Left cardiac atrium (tissue), 4 donors: Measurements from ENCODE around the gene NDUFA3. TPM values are rescaled to one million over a fixed set of nuclear protein-coding genes. Genes with fewer than 3 reads are reported as not detected.

Source experiments
- ATAC-seq, 2 donors: fragments of 200-7000 bp; cut with Tn5 transposase; one replicate each; pipeline ENCODE4 v1.9.1; 2020; ENCODE audit warnings: mild to moderate bottlenecking in 2 of 2, moderate library complexity in 2 of 2
- DNase-seq: peaks from one replicate; pipeline ENCODE4 v3.0.0-alpha.2; 2020
- intact Hi-C, 2 donors: fragments of 100-400 bp; cut with DNase I; formaldehyde crosslinking; loops; one replicate each; pipeline versions ENCODE4 v1.14.1 to v1.15.1; 2022 to 2023
- total RNA-seq, 2 donors: library from RNA; stranded (reverse); fragmentation: NEBNext Ultra II Directional; extraction: Animal tissue kit (Norgen Biotek cat#: 25700); gene quantifications; one replicate each; pipeline ENCODE4 v1.2.1, GENCODE V29; 2021
- donor health status: DM: no; HTN: yes; CAD: no.
- donor health status: DM: no; HTN: yes; CAD: no; lungs with severe emphysema.
- donor health status: DM: yes; HTN: yes; CAD: no.
- donor health status: Dilated cardiomyopathy.

NDUFA3 gene
- total RNA-seq, 2 donors from 2014 or later = 272 to 373 TPM

DNA sequence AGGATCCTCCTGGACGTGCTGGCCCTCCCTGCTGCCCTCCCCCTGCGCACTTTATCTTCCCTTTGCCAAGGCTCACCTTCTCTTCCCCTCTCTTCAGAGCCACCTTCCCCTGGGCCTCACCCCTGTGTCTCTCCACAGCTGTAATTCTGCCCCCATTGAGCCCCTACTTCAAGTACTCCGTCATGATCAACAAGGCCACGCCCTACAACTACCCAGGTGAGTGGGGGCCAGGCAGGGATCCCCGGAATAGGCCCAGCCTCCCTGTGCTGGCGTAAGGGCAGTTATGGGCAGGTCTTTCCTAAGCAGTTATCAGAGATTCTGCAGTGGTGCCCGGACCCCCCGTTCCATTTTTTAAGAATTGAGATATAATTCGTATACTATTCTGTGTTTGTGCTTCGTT lies 3.1 kb downstream of the NDUFA3 start:
- ATAC-seq (no peak), DNase-seq (no peak)
- intact Hi-C loops = no loop called here

- intact Hi-C loops = no loop called here
- ATAC-seq = no peak
- DNase-seq = no peak
Observed at GRCh38 chr19:54106716-54107115, 4.1 kb downstream of the NDUFA3 start.

GRCh38 chr19:54107876-54108490 lies 5.3 kb downstream of the NDUFA3 start:
- no peak for ATAC-seq
- intact Hi-C loops = no loop called here
- DNase-seq = no peak

GRCh38 chr19:54108496-54108895 lies 5.8 kb downstream of the NDUFA3 start:
- intact Hi-C loops = no loop called here

GRCh38 chr19:54109651-54110050 lies 7.0 kb downstream of the NDUFA3 start:
- DNase-seq (no peak), ATAC-seq (peak in 1 of 2 donors; percentile 42)
- intact Hi-C loops = no loop called here

More at GRCh38 chr19:54108496-54108895, 5.8 kb downstream of the NDUFA3 start:
- no peak for ATAC-seq
- no peak for DNase-seq

- DNase-seq (no peak), ATAC-seq (peak; percentile 9 to 28)
- intact Hi-C loops = no loop called here
Observed at GRCh38 chr19:54114340-54115108, 11.9 kb downstream of the NDUFA3 start.

GRCh38 chr19:54115109-54116063 lies 12.7 kb downstream of the NDUFA3 start, which contains the start of the genes PRPF31 and TFPT:
Gene PRPF31, plus strand, starts transcription at chr19:54115754. Its CDS starts 2,525 bp downstream, at chr19:54118279.
Gene TFPT, minus strand, starts transcription at chr19:54115657. Its CDS starts 388 bp downstream, at chr19:54115269.
- intact Hi-C loops = no loop called here
- ATAC-seq (peak; percentile 95 to 97), DNase-seq (peak; percentile 98)

GRCh38 chr19:54121259-54121658 lies 18.6 kb downstream of the NDUFA3 start:
- DNase-seq = no peak
- ATAC-seq = no peak
- intact Hi-C loops = no loop called here

DNA sequence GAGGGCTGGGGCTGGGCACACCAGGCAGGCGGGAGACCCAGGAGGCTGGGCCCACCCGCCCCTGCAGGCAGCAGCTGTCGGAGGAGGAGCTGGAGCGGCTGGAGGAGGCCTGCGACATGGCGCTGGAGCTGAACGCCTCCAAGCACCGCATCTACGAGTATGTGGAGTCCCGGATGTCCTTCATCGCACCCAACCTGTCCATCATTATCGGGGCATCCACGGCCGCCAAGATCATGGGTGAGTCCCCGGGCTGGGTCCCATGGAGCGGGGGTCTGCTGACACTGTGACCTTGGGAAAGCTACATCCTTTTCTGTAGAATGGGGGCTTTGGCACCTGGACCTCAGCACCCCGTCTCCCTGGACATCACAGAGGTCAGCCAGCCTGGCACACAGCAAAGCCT lies 21.0 kb downstream of the NDUFA3 start:
- DNase-seq = no peak
- no peak for ATAC-seq
- intact Hi-C loops = no loop called here

GRCh38 chr19:54124393-54124792 lies 21.7 kb downstream of the NDUFA3 start:
- ATAC-seq (no peak), DNase-seq (no peak)
- intact Hi-C loops = no loop called here

DNA sequence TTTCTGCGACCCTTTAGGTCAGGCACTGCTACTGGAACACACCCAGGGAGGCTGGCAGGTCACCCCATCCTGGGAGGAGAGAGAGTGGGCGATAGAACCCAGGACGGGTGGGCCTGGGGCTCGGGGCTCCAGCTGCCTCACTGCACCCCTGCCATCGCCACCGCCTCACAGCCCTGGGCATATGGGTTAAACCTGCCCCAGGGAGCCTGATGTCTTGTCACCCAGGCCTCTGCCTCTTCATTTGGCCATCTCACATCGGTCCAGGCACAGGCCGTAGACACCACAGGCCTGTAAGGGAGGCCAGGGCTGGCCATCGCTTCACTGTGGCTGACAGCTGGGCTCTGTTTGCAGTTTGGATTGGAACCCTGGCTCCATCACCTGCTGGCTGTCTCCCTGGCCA lies 23.1 kb downstream of the NDUFA3 start:
- intact Hi-C loops = no loop called here
- ATAC-seq (no peak), DNase-seq (no peak)

GRCh38 chr19:54127688-54128440 lies 25.2 kb downstream of the NDUFA3 start:
- intact Hi-C loops = no loop called here
- ATAC-seq (no peak), DNase-seq (no peak)

DNA sequence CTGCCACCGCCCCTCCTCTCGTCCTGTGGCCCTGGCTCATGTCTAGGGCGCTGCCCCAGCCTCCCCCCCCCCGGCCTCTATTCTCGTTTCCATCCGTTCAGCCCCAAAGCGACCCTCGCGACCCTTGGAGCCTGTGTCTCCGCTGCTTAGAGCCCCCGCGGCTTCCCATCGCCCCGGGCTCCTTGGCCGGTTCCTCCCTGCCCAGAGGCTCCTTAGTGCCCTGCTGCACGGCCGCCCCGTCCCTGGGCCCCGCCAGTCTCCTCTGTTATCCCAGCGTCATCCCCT lies 25.7 kb downstream of the NDUFA3 start:
- ATAC-seq (no peak), DNase-seq (no peak)
- intact Hi-C loops = no loop called here

- DNase-seq = no peak
- intact Hi-C loops = no loop called here
- ATAC-seq = no peak
Observed at GRCh38 chr19:54128796-54129616, 26.4 kb downstream of the NDUFA3 start.

DNA sequence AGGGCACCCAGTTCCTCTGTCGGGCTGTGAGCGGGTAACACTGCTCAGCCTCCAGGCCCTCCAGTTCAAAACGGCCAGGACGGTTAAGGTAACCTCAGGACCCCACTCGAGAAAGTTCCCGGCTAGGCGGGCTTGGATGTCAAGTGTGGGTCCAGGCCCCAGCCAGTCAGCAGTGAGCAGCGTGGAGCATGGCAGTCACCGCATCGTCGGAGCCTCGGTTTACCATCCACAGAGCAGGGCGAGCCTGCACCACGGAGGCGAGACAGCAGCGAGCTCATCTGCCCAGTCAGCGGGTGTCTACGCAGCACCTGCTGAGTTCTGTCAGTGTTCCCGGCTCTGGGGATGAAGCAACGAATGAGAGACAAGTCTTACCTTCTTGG lies 27.0 kb downstream of the NDUFA3 start:
- intact Hi-C loops = no loop called here
- DNase-seq (no peak), ATAC-seq (no peak)

GRCh38 chr19:54133312-54133956 lies 30.8 kb downstream of the NDUFA3 start:
- intact Hi-C loops = no loop called here
- no peak for DNase-seq
- no peak for ATAC-seq

DNA sequence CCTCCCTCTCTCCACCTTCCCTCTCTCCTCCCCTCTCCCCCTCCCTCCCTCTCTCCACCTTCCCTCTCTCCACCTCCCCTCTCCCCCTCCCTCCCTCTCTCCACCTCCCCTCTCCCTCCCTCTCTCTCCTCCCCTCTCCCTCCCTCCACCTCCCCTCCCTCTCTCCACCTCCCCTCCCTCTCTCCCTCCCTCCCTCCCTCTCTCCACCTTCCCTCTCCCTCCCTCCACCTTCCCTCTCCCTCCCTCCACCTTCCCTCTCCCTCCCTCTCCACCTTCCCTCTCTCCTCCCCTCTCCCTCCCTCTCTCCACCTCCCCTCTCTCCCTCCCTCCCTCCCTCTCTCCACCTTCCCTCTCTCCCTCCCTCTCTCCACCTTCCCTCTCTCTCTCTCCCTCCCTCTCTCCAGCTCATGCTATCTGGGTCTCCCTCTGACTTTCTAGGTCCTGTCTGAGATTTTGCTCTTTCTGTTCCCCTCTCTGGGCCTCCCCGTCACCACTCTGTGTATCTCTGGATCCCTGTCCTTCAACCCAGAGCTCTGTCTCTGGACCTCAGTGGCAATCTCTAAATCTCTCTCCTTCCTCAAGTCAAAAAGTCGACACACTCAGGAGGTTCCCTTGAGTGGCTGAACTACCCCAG lies 31.4 kb downstream of the NDUFA3 start:
- no peak for DNase-seq
- intact Hi-C loops = no loop called here
- ATAC-seq = no peak
